HG02973 (cell line): ENCODE data around the gene SETDB2.

Experiments
- ATAC-seq: cut with Tn5 transposase; IDR thresholded peaks from one replicate; pipeline ENCODE4 v1.9.1; 2021; ENCODE audit warnings: moderate library complexity; ENCODE audit not compliant: unreplicated experiment

Gene SETDB2

GRCh38 chr13:49443704-49444523 lies at the start of gene SETDB2, which contains the start of gene CAB39L:
Gene SETDB2, plus strand, starts transcription at chr13:49444274. Its CDS starts 7,620 bp downstream, at chr13:49451894.
Gene CAB39L, minus strand, starts transcription at chr13:49444064. Its CDS starts 61,154 bp downstream, at chr13:49382910.
- ATAC-seq = peak; percentile 90

- no peak for ATAC-seq
These were observed 48.6 kb upstream of the SETDB2 start for GRCh38 chr13:49395451-49395865.

GRCh38 chr13:49395878-49396380 lies 48.1 kb upstream of the SETDB2 start:
- ATAC-seq = no peak

- no peak for ATAC-seq
These were observed 44.1 kb upstream of the SETDB2 start for GRCh38 chr13:49399801-49400472.

- ATAC-seq = peak; percentile 78
These were observed 43.1 kb upstream of the SETDB2 start for GRCh38 chr13:49400755-49401659.

- no peak for ATAC-seq
These were observed 39.9 kb upstream of the SETDB2 start for GRCh38 chr13:49403996-49404702.

- ATAC-seq = no peak
These were observed 39.4 kb upstream of the SETDB2 start for GRCh38 chr13:49404703-49405020.

- ATAC-seq = no peak
These were observed 37.0 kb upstream of the SETDB2 start for GRCh38 chr13:49407068-49407467.

GRCh38 chr13:49407936-49408335 lies 36.1 kb upstream of the SETDB2 start:
- no peak for ATAC-seq

GRCh38 chr13:49409008-49409407 lies 35.1 kb upstream of the SETDB2 start:
- ATAC-seq = no peak

- no peak for ATAC-seq
These were observed 34.1 kb upstream of the SETDB2 start for GRCh38 chr13:49410006-49410405.

- no peak for ATAC-seq
These were observed 33.6 kb upstream of the SETDB2 start for GRCh38 chr13:49410477-49410876.

GRCh38 chr13:49411353-49411752 lies 32.7 kb upstream of the SETDB2 start:
- no peak for ATAC-seq

- ATAC-seq = no peak
These were observed 31.3 kb upstream of the SETDB2 start for GRCh38 chr13:49412749-49413148.

- no peak for ATAC-seq
These were observed 26.9 kb upstream of the SETDB2 start for GRCh38 chr13:49417161-49417560.

GRCh38 chr13:49418206-49418605 lies 25.9 kb upstream of the SETDB2 start:
- ATAC-seq = no peak

GRCh38 chr13:49419276-49419675 lies 24.8 kb upstream of the SETDB2 start:
- no peak for ATAC-seq

- ATAC-seq = peak; percentile 81
These were observed 22.7 kb upstream of the SETDB2 start for GRCh38 chr13:49421391-49421790.

GRCh38 chr13:49424011-49424560 lies 20.0 kb upstream of the SETDB2 start:
- ATAC-seq = no peak
